HEK293 (cell line): Measurements from ENCODE around the gene BMAL1.

ENCODE experiments used
- CTCF ChIA-PET: fragments of 350-600 bp; formaldehyde crosslinking; extraction: SDS; loops from one replicate; lab custom pipeline; 2021; ENCODE audit warnings: antibody characterized with exemption; lab: Yijun Ruan, JAX
- POLR2A ChIA-PET: fragments of 300-600 bp; formaldehyde crosslinking; extraction: SDS; loops from one replicate; lab custom pipeline; 2020; ENCODE audit warnings: antibody characterized with exemption, inconsistent platforms; lab: Yijun Ruan, JAX
- H3K27ac ChIP-seq: fragments of 200-500 bp; sonication (Bioruptor generic); 2 replicates; pipeline ENCODE4 v1.5.1; 2014; ENCODE audit warnings: low read depth, low read length, control low read depth, inconsistent platforms; ENCODE audit errors: extremely low read depth
- H3K36me3 ChIP-seq, 2 experiments: fragments of 200-500 bp in 1 of 2; sonication (Bioruptor generic) in 1 of 2; 1 replicate in 1 of 2; 2 replicates in 1 of 2; pipeline ENCODE4 v1.5.1; 2014 to 2017; ENCODE audit warnings: inconsistent platforms in 2 of 2, low read length in 2 of 2; ENCODE audit not compliant: control insufficient read depth in 2 of 2, insufficient read depth in 1 of 2
- H3K4me1 ChIP-seq: fragments of 200-500 bp; sonication (Bioruptor generic); 2 replicates; pipeline ENCODE4 v1.5.1; 2014; ENCODE audit warnings: mild to moderate bottlenecking, low read length, inconsistent platforms; ENCODE audit not compliant: control insufficient read depth, insufficient read depth
- H3K4me3 ChIP-seq: 2 replicates; pipeline ENCODE4 v1.5.1; 2011; ENCODE audit warnings: low read depth, mild to moderate bottlenecking, control low read depth, low read length, moderate library complexity
- H3K9me3 ChIP-seq: fragments of 200-500 bp; sonication (Bioruptor generic); 2 replicates; pipeline ENCODE4 v1.5.1; 2014; ENCODE audit warnings: low read depth, low read length, inconsistent platforms; ENCODE audit not compliant: control insufficient read depth, insufficient read depth
- EGR2 ChIP-seq: fragments of 450-650 bp; formaldehyde crosslinking; IDR thresholded peaks from 2 replicates; pipeline ENCODE4 v1.5.1; 2016; ENCODE audit warnings: low read depth, missing biosample characterization, missing genetic modification characterization
- FEZF1 ChIP-seq: fragments of 450-650 bp; formaldehyde crosslinking; IDR thresholded peaks from 2 replicates; pipeline ENCODE4 v1.5.1; 2016; ENCODE audit warnings: missing biosample characterization, missing genetic modification characterization
- GLI4 ChIP-seq: fragments of 450-650 bp; formaldehyde crosslinking; IDR thresholded peaks from 2 replicates; pipeline ENCODE4 v1.5.1; 2016; ENCODE audit warnings: missing biosample characterization, missing genetic modification characterization
- PRDM1 ChIP-seq: fragments of 450-650 bp; formaldehyde crosslinking; IDR thresholded peaks from 2 replicates; pipeline ENCODE4; 2016; ENCODE audit warnings: missing biosample characterization, missing genetic modification characterization
- SCRT2 ChIP-seq: fragments of 450-650 bp; formaldehyde crosslinking; IDR thresholded peaks from 2 replicates; pipeline ENCODE4 v1.5.1; 2016; ENCODE audit warnings: missing biosample characterization, missing genetic modification characterization
- WT1 ChIP-seq: fragments of 450-650 bp; formaldehyde crosslinking; IDR thresholded peaks from 2 replicates; pipeline ENCODE4 v1.5.1; 2016; ENCODE audit warnings: missing biosample characterization, missing genetic modification characterization
- ZFHX2 ChIP-seq: fragments of 450-650 bp; formaldehyde crosslinking; conservative IDR thresholded peaks from 2 replicates; pipeline ENCODE4 v1.5.1; 2016; ENCODE audit warnings: missing biosample characterization, missing genetic modification characterization
- ZFP3 ChIP-seq: fragments of 450-650 bp; formaldehyde crosslinking; IDR thresholded peaks from 2 replicates; pipeline ENCODE4 v1.5.1; 2016; ENCODE audit warnings: low read depth, missing biosample characterization, missing genetic modification characterization
- ZFP41 ChIP-seq: fragments of 450-650 bp; formaldehyde crosslinking; IDR thresholded peaks from 2 replicates; pipeline ENCODE4 v1.5.1; 2016; ENCODE audit warnings: missing biosample characterization, missing genetic modification characterization, borderline replicate concordance
- ZNF19 ChIP-seq: fragments of 450-650 bp; formaldehyde crosslinking; IDR thresholded peaks from 2 replicates; pipeline ENCODE4; 2016; ENCODE audit warnings: missing biosample characterization, missing genetic modification characterization, low read depth
- ZNF292 ChIP-seq: fragments of 450-650 bp; formaldehyde crosslinking; IDR thresholded peaks from 2 replicates; pipeline ENCODE4 v1.5.1; 2016; ENCODE audit warnings: low read depth, missing biosample characterization, missing genetic modification characterization, borderline replicate concordance
- ZNF433 ChIP-seq: fragments of 450-650 bp; formaldehyde crosslinking; IDR thresholded peaks from 2 replicates; pipeline ENCODE4 v1.5.1; 2016; ENCODE audit warnings: missing biosample characterization, missing genetic modification characterization, low read depth
- ZNF48 ChIP-seq: fragments of 450-650 bp; formaldehyde crosslinking; IDR thresholded peaks from 2 replicates; pipeline ENCODE4 v1.5.1; 2016; ENCODE audit warnings: missing biosample characterization, missing genetic modification characterization
- ZNF529 ChIP-seq: fragments of 450-650 bp; formaldehyde crosslinking; IDR thresholded peaks from 2 replicates; pipeline ENCODE4 v1.5.1; 2017; ENCODE audit warnings: missing genetic modification characterization, missing biosample characterization; ENCODE audit not compliant: insufficient replicate concordance
- ZNF560 ChIP-seq: fragments of 450-650 bp; formaldehyde crosslinking; IDR thresholded peaks from 2 replicates; pipeline ENCODE4 v1.5.1; 2017; ENCODE audit warnings: missing biosample characterization, missing genetic modification characterization, borderline replicate concordance
- ZNF629 ChIP-seq: fragments of 450-650 bp; formaldehyde crosslinking; IDR thresholded peaks from 2 replicates; pipeline ENCODE4 v1.5.1; 2017; ENCODE audit warnings: missing biosample characterization, missing genetic modification characterization
- ZNF843 ChIP-seq: fragments of 450-650 bp; formaldehyde crosslinking; IDR thresholded peaks from 2 replicates; pipeline ENCODE4 v1.5.1; 2016; ENCODE audit warnings: missing biosample characterization, missing genetic modification characterization
- TF ChIP-seq, protein P1 (sequence below): fragments of 450-650 bp; formaldehyde crosslinking; IDR thresholded peaks from 2 replicates; pipeline ENCODE4 v1.5.1; 2016; ENCODE audit warnings: missing biosample characterization, missing genetic modification characterization
- TF ChIP-seq, protein P2 (sequence below): fragments of 450-650 bp; formaldehyde crosslinking; IDR thresholded peaks from 2 replicates; pipeline ENCODE4 v1.5.1; 2017; ENCODE audit warnings: missing biosample characterization, missing genetic modification characterization
- TF ChIP-seq, protein P3 (sequence below): fragments of 450-650 bp; formaldehyde crosslinking; IDR thresholded peaks from 2 replicates; pipeline ENCODE4 v1.5.1; 2016; ENCODE audit warnings: missing biosample characterization, missing genetic modification characterization
- TF ChIP-seq, protein P4 (sequence below): fragments of 450-650 bp; formaldehyde crosslinking; IDR thresholded peaks from 2 replicates; pipeline ENCODE4 v1.5.1; 2016; ENCODE audit warnings: missing biosample characterization, missing genetic modification characterization, low read depth
- TF ChIP-seq, protein P5 (sequence below): fragments of 450-650 bp; formaldehyde crosslinking; conservative IDR thresholded peaks from 2 replicates; pipeline ENCODE4 v1.5.1; 2016; ENCODE audit warnings: low read depth, missing biosample characterization, missing genetic modification characterization

The BMAL1 gene

DNA sequence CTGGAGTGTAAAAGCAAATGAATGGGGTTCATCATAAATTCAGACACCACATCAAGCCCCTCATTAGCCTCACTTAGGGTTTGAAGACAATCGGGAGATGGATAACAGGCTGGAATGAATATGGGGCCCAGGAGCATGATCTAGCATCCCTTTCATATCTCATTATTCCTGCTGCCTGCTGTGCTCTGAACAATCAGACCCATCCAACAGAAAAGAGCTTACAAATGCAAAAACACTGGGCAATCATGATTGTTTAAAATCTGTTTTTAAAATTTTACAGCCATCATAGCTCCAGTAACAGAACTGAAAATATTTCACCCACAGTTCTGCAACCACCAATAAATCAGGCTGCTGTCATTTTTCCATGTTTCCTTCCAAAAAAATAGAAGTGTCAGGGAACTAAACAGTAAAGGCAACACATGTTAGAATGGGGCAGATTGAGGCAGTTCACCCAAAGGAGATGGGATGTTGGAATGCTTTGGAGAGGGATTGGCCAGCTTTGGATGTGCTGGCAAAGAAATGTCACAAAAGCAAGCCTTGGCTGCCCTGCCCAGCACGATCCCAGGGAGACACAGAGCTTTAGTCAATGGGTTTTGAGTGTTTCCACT, 47.8 kb upstream of the BMAL1 start:
- no peaks in the 10 kb centered on the region for H3K36me3 ChIP-seq
- ChIA-PET POLR2A (no interaction called here), CTCF (interaction anchor here (0.6 to 2.9 kb wide), 6 partner anchors 9 to 1078 kb away, joined by 3 to 21 read pairs (median 4); no protein-coding TSS in a partner anchor)
- no peaks in the 10 kb centered on the region for H3K9me3 ChIP-seq
- no peaks in the 10 kb centered on the region for H3K4me1 ChIP-seq
- H3K27ac ChIP-seq, result no peak overlapping the region
- TF ChIP-seq, protein P1, sequence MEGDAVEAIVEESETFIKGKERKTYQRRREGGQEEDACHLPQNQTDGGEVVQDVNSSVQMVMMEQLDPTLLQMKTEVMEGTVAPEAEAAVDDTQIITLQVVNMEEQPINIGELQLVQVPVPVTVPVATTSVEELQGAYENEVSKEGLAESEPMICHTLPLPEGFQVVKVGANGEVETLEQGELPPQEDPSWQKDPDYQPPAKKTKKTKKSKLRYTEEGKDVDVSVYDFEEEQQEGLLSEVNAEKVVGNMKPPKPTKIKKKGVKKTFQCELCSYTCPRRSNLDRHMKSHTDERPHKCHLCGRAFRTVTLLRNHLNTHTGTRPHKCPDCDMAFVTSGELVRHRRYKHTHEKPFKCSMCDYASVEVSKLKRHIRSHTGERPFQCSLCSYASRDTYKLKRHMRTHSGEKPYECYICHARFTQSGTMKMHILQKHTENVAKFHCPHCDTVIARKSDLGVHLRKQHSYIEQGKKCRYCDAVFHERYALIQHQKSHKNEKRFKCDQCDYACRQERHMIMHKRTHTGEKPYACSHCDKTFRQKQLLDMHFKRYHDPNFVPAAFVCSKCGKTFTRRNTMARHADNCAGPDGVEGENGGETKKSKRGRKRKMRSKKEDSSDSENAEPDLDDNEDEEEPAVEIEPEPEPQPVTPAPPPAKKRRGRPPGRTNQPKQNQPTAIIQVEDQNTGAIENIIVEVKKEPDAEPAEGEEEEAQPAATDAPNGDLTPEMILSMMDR (tag by site-specific recombination), result no peak
- no peak for TF ChIP-seq ZNF433 (tag by site-specific recombination)
- TF ChIP-seq, protein P2, sequence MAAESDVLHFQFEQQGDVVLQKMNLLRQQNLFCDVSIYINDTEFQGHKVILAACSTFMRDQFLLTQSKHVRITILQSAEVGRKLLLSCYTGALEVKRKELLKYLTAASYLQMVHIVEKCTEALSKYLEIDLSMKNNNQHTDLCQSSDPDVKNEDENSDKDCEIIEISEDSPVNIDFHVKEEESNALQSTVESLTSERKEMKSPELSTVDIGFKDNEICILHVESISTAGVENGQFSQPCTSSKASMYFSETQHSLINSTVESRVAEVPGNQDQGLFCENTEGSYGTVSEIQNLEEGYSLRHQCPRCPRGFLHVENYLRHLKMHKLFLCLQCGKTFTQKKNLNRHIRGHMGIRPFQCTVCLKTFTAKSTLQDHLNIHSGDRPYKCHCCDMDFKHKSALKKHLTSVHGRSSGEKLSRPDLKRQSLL (tag by site-specific recombination), result no peak
- no peak for TF ChIP-seq ZNF843 (tag by site-specific recombination)
- TF ChIP-seq, protein P3, sequence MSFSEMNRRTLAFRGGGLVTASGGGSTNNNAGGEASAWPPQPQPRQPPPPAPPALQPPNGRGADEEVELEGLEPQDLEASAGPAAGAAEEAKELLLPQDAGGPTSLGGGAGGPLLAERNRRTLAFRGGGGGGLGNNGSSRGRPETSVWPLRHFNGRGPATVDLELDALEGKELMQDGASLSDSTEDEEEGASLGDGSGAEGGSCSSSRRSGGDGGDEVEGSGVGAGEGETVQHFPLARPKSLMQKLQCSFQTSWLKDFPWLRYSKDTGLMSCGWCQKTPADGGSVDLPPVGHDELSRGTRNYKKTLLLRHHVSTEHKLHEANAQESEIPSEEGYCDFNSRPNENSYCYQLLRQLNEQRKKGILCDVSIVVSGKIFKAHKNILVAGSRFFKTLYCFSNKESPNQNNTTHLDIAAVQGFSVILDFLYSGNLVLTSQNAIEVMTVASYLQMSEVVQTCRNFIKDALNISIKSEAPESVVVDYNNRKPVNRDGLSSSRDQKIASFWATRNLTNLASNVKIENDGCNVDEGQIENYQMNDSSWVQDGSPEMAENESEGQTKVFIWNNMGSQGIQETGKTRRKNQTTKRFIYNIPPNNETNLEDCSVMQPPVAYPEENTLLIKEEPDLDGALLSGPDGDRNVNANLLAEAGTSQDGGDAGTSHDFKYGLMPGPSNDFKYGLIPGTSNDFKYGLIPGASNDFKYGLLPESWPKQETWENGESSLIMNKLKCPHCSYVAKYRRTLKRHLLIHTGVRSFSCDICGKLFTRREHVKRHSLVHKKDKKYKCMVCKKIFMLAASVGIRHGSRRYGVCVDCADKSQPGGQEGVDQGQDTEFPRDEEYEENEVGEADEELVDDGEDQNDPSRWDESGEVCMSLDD (tag by site-specific recombination), result no peak
- TF ChIP-seq SCRT2 (tag by site-specific recombination), result no peak
- no peak for TF ChIP-seq ZNF292 (tag by site-specific recombination)
- TF ChIP-seq ZNF629, result no peak
- no peak for TF ChIP-seq WT1 (tag by site-specific recombination)
- no peak for TF ChIP-seq ZNF48 (tag by site-specific recombination)
- TF ChIP-seq PRDM1 (tag by site-specific recombination), result no peak
- TF ChIP-seq EGR2 (tag by site-specific recombination), result no peak
- TF ChIP-seq ZFP3 (tag by site-specific recombination), result no peak
- TF ChIP-seq ZFP41 (tag by site-specific recombination), result no peak
- TF ChIP-seq ZNF19 (tag by site-specific recombination), result no peak
- TF ChIP-seq ZNF529 (tag by site-specific recombination), result no peak
- TF ChIP-seq ZNF560, result no peak
- no peak for TF ChIP-seq GLI4 (tag by site-specific recombination)
- no peak overlapping the region for H3K4me3 ChIP-seq

DNA sequence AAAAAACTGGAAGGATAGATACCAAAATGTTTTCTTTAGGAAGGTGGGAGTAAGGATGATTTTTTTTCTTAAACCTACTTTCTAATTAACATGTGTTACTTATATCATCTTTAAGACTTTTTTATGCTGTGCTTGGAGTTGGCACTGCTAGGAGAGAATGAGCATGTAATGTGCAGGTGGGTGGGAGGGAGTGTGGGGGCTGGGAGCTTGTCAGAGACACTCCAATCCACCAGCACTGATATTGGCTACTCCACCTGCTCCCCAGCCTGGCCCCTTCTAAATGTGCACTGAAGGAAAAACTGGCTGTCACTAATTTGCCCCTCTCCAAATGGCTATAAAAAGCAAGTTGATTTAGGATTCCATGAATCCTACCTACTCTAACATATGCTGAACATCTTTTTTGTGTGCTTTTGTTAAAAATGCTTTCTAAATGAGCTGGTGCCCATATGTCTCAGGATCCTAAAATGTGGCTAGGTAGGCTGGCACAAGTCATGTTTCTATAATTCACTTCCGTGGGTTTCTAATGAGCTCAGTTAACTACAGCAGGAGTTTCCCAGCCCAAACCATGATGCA, 44.3 kb upstream of the BMAL1 start:
- Histone ChIP-seq H3K4me3 (no peak overlapping the region), H3K36me3 (no peaks in the 10 kb centered on the region), H3K27ac (no peak overlapping the region), H3K4me1 (no peaks in the 10 kb centered on the region)
- POLR2A ChIA-PET, result no interaction called here
- CTCF ChIA-PET, result no interaction called here
- TF ChIP-seq FEZF1 (tag by site-specific recombination) (no peak), ZFHX2 (tag by site-specific recombination) (peak; percentile 43), EGR2 (tag by site-specific recombination) (peak; percentile 24; the same call in 1 of the 2 replicates)
- TF ChIP-seq, protein P4, sequence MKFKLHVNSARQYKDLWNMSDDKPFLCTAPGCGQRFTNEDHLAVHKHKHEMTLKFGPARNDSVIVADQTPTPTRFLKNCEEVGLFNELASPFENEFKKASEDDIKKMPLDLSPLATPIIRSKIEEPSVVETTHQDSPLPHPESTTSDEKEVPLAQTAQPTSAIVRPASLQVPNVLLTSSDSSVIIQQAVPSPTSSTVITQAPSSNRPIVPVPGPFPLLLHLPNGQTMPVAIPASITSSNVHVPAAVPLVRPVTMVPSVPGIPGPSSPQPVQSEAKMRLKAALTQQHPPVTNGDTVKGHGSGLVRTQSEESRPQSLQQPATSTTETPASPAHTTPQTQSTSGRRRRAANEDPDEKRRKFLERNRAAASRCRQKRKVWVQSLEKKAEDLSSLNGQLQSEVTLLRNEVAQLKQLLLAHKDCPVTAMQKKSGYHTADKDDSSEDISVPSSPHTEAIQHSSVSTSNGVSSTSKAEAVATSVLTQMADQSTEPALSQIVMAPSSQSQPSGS, result no peak
- TF ChIP-seq, protein P5, sequence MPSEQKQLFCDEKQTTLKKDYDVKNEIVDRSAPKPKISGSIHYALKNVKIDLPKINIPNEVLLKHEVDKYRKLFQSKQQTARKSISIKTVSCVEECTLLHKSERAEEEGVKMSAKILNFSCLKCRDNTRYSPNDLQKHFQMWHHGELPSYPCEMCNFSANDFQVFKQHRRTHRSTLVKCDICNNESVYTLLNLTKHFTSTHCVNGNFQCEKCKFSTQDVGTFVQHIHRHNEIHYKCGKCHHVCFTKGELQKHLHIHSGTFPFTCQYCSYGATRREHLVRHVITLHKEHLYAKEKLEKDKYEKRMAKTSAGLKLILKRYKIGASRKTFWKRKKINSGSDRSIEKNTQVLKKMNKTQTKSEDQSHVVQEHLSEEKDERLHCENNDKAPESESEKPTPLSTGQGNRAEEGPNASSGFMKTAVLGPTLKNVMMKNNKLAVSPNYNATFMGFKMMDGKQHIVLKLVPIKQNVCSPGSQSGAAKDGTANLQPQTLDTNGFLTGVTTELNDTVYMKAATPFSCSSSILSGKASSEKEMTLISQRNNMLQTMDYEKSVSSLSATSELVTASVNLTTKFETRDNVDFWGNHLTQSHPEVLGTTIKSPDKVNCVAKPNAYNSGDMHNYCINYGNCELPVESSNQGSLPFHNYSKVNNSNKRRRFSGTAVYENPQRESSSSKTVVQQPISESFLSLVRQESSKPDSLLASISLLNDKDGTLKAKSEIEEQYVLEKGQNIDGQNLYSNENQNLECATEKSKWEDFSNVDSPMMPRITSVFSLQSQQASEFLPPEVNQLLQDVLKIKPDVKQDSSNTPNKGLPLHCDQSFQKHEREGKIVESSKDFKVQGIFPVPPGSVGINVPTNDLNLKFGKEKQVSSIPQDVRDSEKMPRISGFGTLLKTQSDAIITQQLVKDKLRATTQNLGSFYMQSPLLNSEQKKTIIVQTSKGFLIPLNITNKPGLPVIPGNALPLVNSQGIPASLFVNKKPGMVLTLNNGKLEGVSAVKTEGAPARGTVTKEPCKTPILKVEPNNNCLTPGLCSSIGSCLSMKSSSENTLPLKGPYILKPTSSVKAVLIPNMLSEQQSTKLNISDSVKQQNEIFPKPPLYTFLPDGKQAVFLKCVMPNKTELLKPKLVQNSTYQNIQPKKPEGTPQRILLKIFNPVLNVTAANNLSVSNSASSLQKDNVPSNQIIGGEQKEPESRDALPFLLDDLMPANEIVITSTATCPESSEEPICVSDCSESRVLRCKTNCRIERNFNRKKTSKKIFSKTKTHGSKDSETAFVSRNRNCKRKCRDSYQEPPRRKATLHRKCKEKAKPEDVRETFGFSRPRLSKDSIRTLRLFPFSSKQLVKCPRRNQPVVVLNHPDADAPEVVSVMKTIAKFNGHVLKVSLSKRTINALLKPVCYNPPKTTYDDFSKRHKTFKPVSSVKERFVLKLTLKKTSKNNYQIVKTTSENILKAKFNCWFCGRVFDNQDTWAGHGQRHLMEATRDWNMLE (tag by site-specific recombination), result no peak
- TF ChIP-seq, all 188 proteins: peak for 2
- H3K9me3 ChIP-seq, result no peaks in the 10 kb centered on the region
